ENCODE results near the gene PLCB3.

- TF ChIP-seq CTCF (IDR thresholded peaks at IDR 0.05; ENCODE audit: extremely low read depth in 1 of 2, insufficient read depth in 1 of 2, low read depth in 1 of 2, low read length in 2 of 2): no peak
- peak; percentile 2 for TF ChIP-seq POLR2A (IDR thresholded peaks at IDR 0.05; ENCODE audit: low read depth, low read length)
- TF ChIP-seq MAX (IDR thresholded peaks at IDR 0.05; ENCODE audit: insufficient read depth, insufficient read length): no peak
Observed at GRCh38 chr11:64244966-64245365, 6.4 kb upstream of the PLCB3 start.

Measured in endothelial cell of umbilical vein (primary cell).